ENCODE measurements around the gene REC8. TPM values are rescaled to one million over a fixed set of nuclear protein-coding genes. Genes with fewer than 3 reads are reported as not detected.

REC8 gene
- total and polyA plus RNA-seq, 2 of the 13 experiments (the other 11 are each of a cell fraction or from before 2014, with no cell fraction given): 3.4 to 14.7 TPM

- no peak for TF ChIP-seq DZIP1 (CRISPR knock-in tag; IDR thresholded peaks at IDR 0.05)
- TF ChIP-seq TARDBP (CRISPR knock-in tag; IDR thresholded peaks at IDR 0.05): 0 out of 2 replicates have a peak, but pooled peaks have one; percentile 31
- no peak for TF ChIP-seq ZNF160 (CRISPR knock-in tag; IDR thresholded peaks at IDR 0.05)
- no peak for TF ChIP-seq MAZ (IDR thresholded peaks at IDR 0.05; ENCODE audit: borderline replicate concordance, low read depth, low read length)
- no peak for TF ChIP-seq MAZ (CRISPR knock-in tag; IDR thresholded peaks at IDR 0.05; ENCODE audit: low read depth)
- no peak for TF ChIP-seq GMEB2 (CRISPR knock-in tag; IDR thresholded peaks at IDR 0.05; ENCODE audit: low read depth)
- no peak for TF ChIP-seq ZNF317 (CRISPR knock-in tag; IDR thresholded peaks at IDR 0.05)
- no peak for TF ChIP-seq ZNF256 (CRISPR knock-in tag; conservative IDR thresholded peaks at IDR 0.05)
These were observed 35.7 kb downstream of the REC8 start (continued) for GRCh38 chr14:24207625-24208024.

- Histone ChIP-seq H3K4me1 (ENCODE audit: insufficient read depth, low read length) (peaks cover 37% of the 10 kb centered on the region), H3K27ac (ENCODE audit: extremely low read length, insufficient read depth, low read length) (no peak overlapping the region), H3K36me3 (replicated peaks in 1 of 2; ENCODE audit: control insufficient read depth in 1 of 2, insufficient read depth in 2 of 2, low read length in 2 of 2) (peaks cover 34 to 47% of the 10 kb centered on the region in 2 experiments), H3K4me3 (replicated peaks in 1 of 3; ENCODE audit: insufficient read depth in 1 of 3, low read depth in 2 of 3, low read length in 3 of 3) (no peak overlapping the region), H2AFZ (ENCODE audit: low read length) (no peak overlapping the region), H3K9ac (ENCODE audit: insufficient read depth, low read depth, low read length) (no peak overlapping the region), H3K27me3 (ENCODE audit: control insufficient read depth in 1 of 2, insufficient read depth in 2 of 2, low read length in 2 of 2) (no peaks in the 10 kb centered on the region; a peak in 1 of 5 replicates), H4K20me1 (ENCODE audit: insufficient read depth, low read length) (no peaks in the 10 kb centered on the region), H3K4me2 (ENCODE audit: low read depth, low read length) (no peak overlapping the region), H3K9me3 (ENCODE audit: low read length) (no peaks in the 10 kb centered on the region), H3K79me2 (ENCODE audit: insufficient read depth, low read length) (peaks cover 2% of the 10 kb centered on the region)
- in situ Hi-C loops (cut with HindIII; ENCODE audit: extremely low pct_ligation_motif_present, low pct_unique_long_range_greater_than_20kb) (no loop called here), intact Hi-C loops (cut with micrococcal nuclease; ENCODE audit: unreplicated experiment) (no loop called here)
- ChIA-PET POLR2A (interaction anchor here (1.2 to 8.1 kb wide), 4 partner anchors 16 to 76 kb away, joined by 3 to 230 read pairs (median 110); partner anchors contain the start of genes IRF9, PSME1, TINF2 and TM9SF1), CTCF (ENCODE audit: low intra/inter-chr PET ratio, low total read pairs) (no interaction called here)
- 99% methylated on average over 6 of the region's 6 CpGs for WGBS (ENCODE audit: low lambda C conversion rate)
- FAIRE-seq: no peak
- BruUV-seq (replicated peaks): no TSS peak
- no peak for ATAC-seq
- no peak for DNase-seq (ENCODE audit: low spot score)
- TF ChIP-seq KMT2A (CRISPR knock-in tag; IDR thresholded peaks at IDR 0.05): no peak
- TF ChIP-seq ZNF672 (CRISPR knock-in tag; IDR thresholded peaks at IDR 0.05): no peak
- no peak for TF ChIP-seq PRDM10 (CRISPR knock-in tag; IDR thresholded peaks at IDR 0.05; ENCODE audit: low read depth)
- TF ChIP-seq HOXA5 (CRISPR knock-in tag; IDR thresholded peaks at IDR 0.05): no peak
- no peak for TF ChIP-seq ATF6 (CRISPR knock-in tag; conservative IDR thresholded peaks at IDR 0.05)
These were observed 39.4 kb downstream of the REC8 start for GRCh38 chr14:24211311-24211710.

All from HepG2 (cell line).